Measurements from ENCODE around the gene C12orf76. TPM values are rescaled to one million over a fixed set of nuclear protein-coding genes. Genes with fewer than 3 reads are reported as not detected.

Gene C12orf76
- total and polyA plus RNA-seq, 2 of the 13 experiments (the other 11 are each of a cell fraction or from before 2014, with no cell fraction given) = 15.8 to 38.4 TPM

DNA sequence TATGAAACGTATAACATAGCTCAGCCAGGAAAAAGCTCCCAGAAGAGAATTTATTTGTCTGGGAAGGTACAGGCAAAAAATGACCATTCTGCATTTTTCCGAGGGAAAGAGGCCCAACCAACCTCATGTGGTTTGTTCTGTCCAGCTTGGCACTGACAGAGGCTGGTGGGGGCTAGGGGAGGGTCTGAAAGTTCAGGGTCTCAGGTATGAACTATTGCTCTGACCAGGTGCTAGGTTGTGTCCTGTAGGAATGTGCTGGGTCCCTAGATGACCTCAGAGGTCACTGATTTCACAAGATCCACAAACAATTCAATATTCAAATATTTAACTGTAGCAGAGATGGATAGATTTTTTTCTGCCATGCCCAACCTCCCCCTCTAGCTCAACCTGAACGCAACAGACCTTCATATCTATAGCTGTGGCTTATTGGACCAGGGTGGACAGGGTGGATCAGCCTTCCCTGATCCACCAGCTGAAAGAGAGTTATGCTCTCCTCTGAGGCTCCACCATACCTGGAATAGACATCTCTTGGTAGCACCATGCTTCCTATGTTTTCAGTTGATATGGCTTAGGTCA is 42.9 kb upstream of the C12orf76 start (continued):
- TF ChIP-seq ZIK1 (CRISPR knock-in tag; IDR thresholded peaks at IDR 0.05; ENCODE audit: borderline replicate concordance, low read depth) (no peak), MATR3 (CRISPR knock-in tag; IDR thresholded peaks at IDR 0.05) (no peak), ZNF841 (CRISPR knock-in tag; IDR thresholded peaks at IDR 0.05; ENCODE audit: borderline replicate concordance) (no peak), ZNF235 (CRISPR knock-in tag; IDR thresholded peaks at IDR 0.05; ENCODE audit: borderline replicate concordance) (no peak), ZNF746 (CRISPR knock-in tag; IDR thresholded peaks at IDR 0.05) (peak; percentile 87; the same call in 1 of the 2 replicates), ZNF567 (CRISPR knock-in tag; IDR thresholded peaks at IDR 0.05; ENCODE audit: borderline replicate concordance) (no peak), CHD4 (IDR thresholded peaks at IDR 0.05; ENCODE audit: borderline replicate concordance, low read length) (no peak), ZFP41 (CRISPR knock-in tag; IDR thresholded peaks at IDR 0.05; ENCODE audit: borderline replicate concordance) (no peak), HMG20B (CRISPR knock-in tag; conservative IDR thresholded peaks at IDR 0.05) (0 out of 2 replicates have a peak, but pooled peaks have one; percentile 52), ZNF20 (CRISPR knock-in tag; IDR thresholded peaks at IDR 0.05) (no peak), CBFB (CRISPR knock-in tag; IDR thresholded peaks at IDR 0.05) (no peak), PCBP2 (optimal IDR thresholded peaks at IDR 0.05; ENCODE audit: low read depth, low read length, poor library complexity, severe bottlenecking) (no peak), ZFP36L1 (CRISPR knock-in tag; IDR thresholded peaks at IDR 0.05) (peak; percentile 24; the same call in 1 of the 2 replicates), ATF1 (CRISPR knock-in tag; IDR thresholded peaks at IDR 0.05) (peak; percentile 18; the same call in 1 of the 2 replicates), SIN3B (IDR thresholded peaks at IDR 0.05; ENCODE audit: low read length) (no peak), TOE1 (CRISPR knock-in tag; IDR thresholded peaks at IDR 0.05) (0 out of 2 replicates have a peak, but pooled peaks have one; percentile 40), ZNF24 (IDR thresholded peaks at IDR 0.05) (no peak), SMARCE1 (IDR thresholded peaks at IDR 0.05; ENCODE audit: borderline replicate concordance) (no peak)
- TF ChIP-seq, protein P1, sequence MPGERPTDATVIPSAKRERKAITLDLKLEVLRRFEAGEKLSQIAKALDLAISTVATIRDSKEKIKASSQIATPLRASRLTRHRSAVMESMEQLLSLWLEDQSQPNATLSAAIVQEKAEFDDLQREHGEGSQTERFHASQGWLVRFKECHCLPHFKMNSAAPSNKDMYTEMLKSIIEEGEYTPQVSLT (CRISPR knock-in tag; IDR thresholded peaks at IDR 0.05; ENCODE audit: borderline replicate concordance, low read depth) = no peak
- TF ChIP-seq, protein P2, sequence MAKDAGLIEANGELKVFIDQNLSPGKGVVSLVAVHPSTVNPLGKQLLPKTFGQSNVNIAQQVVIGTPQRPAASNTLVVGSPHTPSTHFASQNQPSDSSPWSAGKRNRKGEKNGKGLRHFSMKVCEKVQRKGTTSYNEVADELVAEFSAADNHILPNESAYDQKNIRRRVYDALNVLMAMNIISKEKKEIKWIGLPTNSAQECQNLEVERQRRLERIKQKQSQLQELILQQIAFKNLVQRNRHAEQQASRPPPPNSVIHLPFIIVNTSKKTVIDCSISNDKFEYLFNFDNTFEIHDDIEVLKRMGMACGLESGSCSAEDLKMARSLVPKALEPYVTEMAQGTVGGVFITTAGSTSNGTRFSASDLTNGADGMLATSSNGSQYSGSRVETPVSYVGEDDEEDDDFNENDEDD (CRISPR knock-in tag; IDR thresholded peaks at IDR 0.05; ENCODE audit: borderline replicate concordance) = 0 out of 2 replicates have a peak, but pooled peaks have one; percentile 4
- TF ChIP-seq, protein P3, sequence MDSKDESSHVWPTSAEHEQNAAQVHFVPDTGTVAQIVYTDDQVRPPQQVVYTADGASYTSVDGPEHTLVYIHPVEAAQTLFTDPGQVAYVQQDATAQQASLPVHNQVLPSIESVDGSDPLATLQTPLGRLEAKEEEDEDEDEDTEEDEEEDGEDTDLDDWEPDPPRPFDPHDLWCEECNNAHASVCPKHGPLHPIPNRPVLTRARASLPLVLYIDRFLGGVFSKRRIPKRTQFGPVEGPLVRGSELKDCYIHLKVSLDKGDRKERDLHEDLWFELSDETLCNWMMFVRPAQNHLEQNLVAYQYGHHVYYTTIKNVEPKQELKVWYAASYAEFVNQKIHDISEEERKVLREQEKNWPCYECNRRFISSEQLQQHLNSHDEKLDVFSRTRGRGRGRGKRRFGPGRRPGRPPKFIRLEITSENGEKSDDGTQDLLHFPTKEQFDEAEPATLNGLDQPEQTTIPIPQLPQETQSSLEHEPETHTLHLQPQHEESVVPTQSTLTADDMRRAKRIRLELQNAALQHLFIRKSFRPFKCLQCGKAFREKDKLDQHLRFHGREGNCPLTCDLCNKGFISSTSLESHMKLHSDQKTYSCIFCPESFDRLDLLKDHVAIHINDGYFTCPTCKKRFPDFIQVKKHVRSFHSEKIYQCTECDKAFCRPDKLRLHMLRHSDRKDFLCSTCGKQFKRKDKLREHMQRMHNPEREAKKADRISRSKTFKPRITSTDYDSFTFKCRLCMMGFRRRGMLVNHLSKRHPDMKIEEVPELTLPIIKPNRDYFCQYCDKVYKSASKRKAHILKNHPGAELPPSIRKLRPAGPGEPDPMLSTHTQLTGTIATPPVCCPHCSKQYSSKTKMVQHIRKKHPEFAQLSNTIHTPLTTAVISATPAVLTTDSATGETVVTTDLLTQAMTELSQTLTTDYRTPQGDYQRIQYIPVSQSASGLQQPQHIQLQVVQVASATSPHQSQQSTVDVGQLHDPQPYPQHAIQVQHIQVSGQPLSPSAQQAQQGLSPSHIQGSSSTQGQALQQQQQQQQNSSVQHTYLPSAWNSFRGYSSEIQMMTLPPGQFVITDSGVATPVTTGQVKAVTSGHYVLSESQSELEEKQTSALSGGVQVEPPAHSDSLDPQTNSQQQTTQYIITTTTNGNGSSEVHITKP (CRISPR knock-in tag; IDR thresholded peaks at IDR 0.05; ENCODE audit: low read depth) = peak; percentile 54; the same call in 1 of the 2 replicates
- TF ChIP-seq, protein P4, sequence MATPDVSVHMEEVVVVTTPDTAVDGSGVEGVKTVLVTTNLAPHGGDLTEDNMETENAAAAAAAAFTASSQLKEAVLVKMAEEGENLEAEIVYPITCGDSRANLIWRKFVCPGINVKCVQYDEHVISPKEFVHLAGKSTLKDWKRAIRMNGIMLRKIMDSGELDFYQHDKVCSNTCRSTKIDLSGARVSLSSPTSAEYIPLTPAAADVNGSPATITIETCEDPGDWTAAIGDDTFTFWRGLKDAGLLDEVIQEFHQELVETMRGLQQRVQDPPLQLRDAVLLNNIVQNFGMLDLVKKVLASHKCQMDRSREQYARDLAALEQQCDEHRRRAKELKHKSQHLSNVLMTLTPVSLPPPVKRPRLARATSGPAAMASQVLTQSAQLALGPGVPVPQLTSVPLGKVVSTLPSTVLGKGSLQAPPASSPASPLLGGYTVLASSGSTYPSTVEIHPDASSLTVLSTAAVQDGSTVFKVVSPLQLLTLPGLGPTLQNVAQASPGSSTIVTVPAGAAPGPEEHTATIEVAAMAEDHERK (CRISPR knock-in tag; IDR thresholded peaks at IDR 0.05; ENCODE audit: low read depth) = no peak
- TF ChIP-seq, protein P5, sequence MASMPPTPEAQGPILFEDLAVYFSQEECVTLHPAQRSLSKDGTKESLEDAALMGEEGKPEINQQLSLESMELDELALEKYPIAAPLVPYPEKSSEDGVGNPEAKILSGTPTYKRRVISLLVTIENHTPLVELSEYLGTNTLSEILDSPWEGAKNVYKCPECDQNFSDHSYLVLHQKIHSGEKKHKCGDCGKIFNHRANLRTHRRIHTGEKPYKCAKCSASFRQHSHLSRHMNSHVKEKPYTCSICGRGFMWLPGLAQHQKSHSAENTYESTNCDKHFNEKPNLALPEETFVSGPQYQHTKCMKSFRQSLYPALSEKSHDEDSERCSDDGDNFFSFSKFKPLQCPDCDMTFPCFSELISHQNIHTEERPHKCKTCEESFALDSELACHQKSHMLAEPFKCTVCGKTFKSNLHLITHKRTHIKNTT (CRISPR knock-in tag; IDR thresholded peaks at IDR 0.05) = no peak

All from HepG2 (cell line).